OCI-LY7 (cell line): ENCODE data around the gene CYP27C1.

Experiments
- CTCF ChIP-seq: fragments of 200-600 bp; sonication (generic); conservative IDR thresholded peaks from 2 replicates; pipeline ENCODE4 v1.5.1; 2014; ENCODE audit warnings: mild to moderate bottlenecking, antibody characterized with exemption, low read length, moderate library complexity, mixed read lengths
- EZH2phosphoT487 ChIP-seq: fragments of 200-600 bp; sonication (generic); IDR thresholded peaks from 2 replicates; pipeline ENCODE4 v1.6.1; 2018; ENCODE audit warnings: low read depth, borderline replicate concordance, mild to moderate bottlenecking, mixed run types, antibody characterized with exemption, low read length, moderate library complexity, mixed read lengths

GRCh38 chr2:127137741-127138140, 82.4 kb downstream of the CYP27C1 start:
- TF ChIP-seq CTCF (no peak), EZH2phosphoT487 (no peak)
